Ishikawa (cell line): Measurements from ENCODE around the gene METTL22.

Experiments
- CREB1 ChIP-seq: IDR thresholded peaks from 2 replicates; pipeline ENCODE4 v1.6.1; 2012; ENCODE audit warnings: low read depth
- EGR1 ChIP-seq: IDR thresholded peaks from 2 replicates; pipeline ENCODE4 v1.6.1; 2012
- EP300 ChIP-seq: IDR thresholded peaks from 2 replicates; pipeline ENCODE4 v1.6.1; 2012; ENCODE audit warnings: borderline replicate concordance
- FOXM1 ChIP-seq: IDR thresholded peaks from 2 replicates; pipeline ENCODE4 v1.6.1; 2012; ENCODE audit warnings: low read depth, borderline replicate concordance
- MAX ChIP-seq: IDR thresholded peaks from 2 replicates; pipeline ENCODE4 v1.6.1; 2012
- NFIC ChIP-seq: IDR thresholded peaks from 2 replicates; pipeline ENCODE4 v1.6.1; 2012
- RAD21 ChIP-seq: IDR thresholded peaks from 2 replicates; pipeline ENCODE4 v1.6.1; 2012; ENCODE audit warnings: low read depth
- TAF1 ChIP-seq: IDR thresholded peaks from 2 replicates; pipeline ENCODE4 v1.6.1; 2012; ENCODE audit warnings: low read depth, mild to moderate bottlenecking
- TCF12 ChIP-seq: IDR thresholded peaks from 2 replicates; pipeline ENCODE4 v1.6.1; 2012; ENCODE audit warnings: low read depth
- YY1 ChIP-seq: IDR thresholded peaks from 2 replicates; pipeline ENCODE4 v1.6.1; 2012; ENCODE audit warnings: low read depth
- TF ChIP-seq, protein P1 (sequence below): IDR thresholded peaks from 2 replicates; pipeline ENCODE4 v1.6.1; 2012; ENCODE audit warnings: low read depth, mild to moderate bottlenecking
- TF ChIP-seq, protein P2 (sequence below): IDR thresholded peaks from 2 replicates; pipeline ENCODE4 v1.6.1; 2012

GRCh38 chr16:8627456-8627855 is 6.0 kb downstream of the METTL22 start:
- TF ChIP-seq EP300 (no peak), MAX (no peak), TAF1 (no peak), EGR1 (no peak), YY1 (no peak), RAD21 (no peak), FOXM1 (no peak), CREB1 (no peak), TCF12 (no peak), NFIC (no peak)
- TF ChIP-seq, protein P1, sequence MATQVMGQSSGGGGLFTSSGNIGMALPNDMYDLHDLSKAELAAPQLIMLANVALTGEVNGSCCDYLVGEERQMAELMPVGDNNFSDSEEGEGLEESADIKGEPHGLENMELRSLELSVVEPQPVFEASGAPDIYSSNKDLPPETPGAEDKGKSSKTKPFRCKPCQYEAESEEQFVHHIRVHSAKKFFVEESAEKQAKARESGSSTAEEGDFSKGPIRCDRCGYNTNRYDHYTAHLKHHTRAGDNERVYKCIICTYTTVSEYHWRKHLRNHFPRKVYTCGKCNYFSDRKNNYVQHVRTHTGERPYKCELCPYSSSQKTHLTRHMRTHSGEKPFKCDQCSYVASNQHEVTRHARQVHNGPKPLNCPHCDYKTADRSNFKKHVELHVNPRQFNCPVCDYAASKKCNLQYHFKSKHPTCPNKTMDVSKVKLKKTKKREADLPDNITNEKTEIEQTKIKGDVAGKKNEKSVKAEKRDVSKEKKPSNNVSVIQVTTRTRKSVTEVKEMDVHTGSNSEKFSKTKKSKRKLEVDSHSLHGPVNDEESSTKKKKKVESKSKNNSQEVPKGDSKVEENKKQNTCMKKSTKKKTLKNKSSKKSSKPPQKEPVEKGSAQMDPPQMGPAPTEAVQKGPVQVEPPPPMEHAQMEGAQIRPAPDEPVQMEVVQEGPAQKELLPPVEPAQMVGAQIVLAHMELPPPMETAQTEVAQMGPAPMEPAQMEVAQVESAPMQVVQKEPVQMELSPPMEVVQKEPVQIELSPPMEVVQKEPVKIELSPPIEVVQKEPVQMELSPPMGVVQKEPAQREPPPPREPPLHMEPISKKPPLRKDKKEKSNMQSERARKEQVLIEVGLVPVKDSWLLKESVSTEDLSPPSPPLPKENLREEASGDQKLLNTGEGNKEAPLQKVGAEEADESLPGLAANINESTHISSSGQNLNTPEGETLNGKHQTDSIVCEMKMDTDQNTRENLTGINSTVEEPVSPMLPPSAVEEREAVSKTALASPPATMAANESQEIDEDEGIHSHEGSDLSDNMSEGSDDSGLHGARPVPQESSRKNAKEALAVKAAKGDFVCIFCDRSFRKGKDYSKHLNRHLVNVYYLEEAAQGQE: no peak
- TF ChIP-seq, protein P2, sequence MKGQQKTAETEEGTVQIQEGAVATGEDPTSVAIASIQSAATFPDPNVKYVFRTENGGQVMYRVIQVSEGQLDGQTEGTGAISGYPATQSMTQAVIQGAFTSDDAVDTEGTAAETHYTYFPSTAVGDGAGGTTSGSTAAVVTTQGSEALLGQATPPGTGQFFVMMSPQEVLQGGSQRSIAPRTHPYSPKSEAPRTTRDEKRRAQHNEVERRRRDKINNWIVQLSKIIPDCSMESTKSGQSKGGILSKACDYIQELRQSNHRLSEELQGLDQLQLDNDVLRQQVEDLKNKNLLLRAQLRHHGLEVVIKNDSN: no peak
